GM23338 (cell line): ENCODE measurements around the gene ACSM4. TPM values are rescaled to one million over a fixed set of nuclear protein-coding genes. Genes with fewer than 3 reads are reported as not detected.

Experiments used
- ETS1 ChIP-seq: IDR thresholded peaks from 2 replicates; pipeline ENCODE4 v1.6.1; 2016; ENCODE audit warnings: antibody characterized with exemption
- EZH2phosphoT487 ChIP-seq: fragments of 200-600 bp; sonication (generic); IDR thresholded peaks from one replicate; pipeline ENCODE4 v1.8.1; 2018; ENCODE audit warnings: antibody characterized with exemption; ENCODE audit not compliant: unreplicated experiment
- JUNB ChIP-seq: IDR thresholded peaks from one replicate; pipeline ENCODE4 v1.6.1; 2016; ENCODE audit warnings: antibody characterized with exemption; ENCODE audit not compliant: unreplicated experiment
- STAT1 ChIP-seq: IDR thresholded peaks from one replicate; pipeline ENCODE4 v1.6.1; 2016; ENCODE audit warnings: antibody characterized with exemption; ENCODE audit not compliant: unreplicated experiment
- ZNF462 ChIP-seq: fragments of 250-450 bp; sonication (Bioruptor Pico); IDR thresholded peaks from 2 replicates; pipeline ENCODE4 v1.5.0; 2020; ENCODE audit warnings: mild to moderate bottlenecking, moderate library complexity
- polyA plus RNA-seq: library from polyadenylated mRNA; unstranded; fragments of >200 nt; fragmentation: Nextera tagmentation; extraction: Ambion mirVana; gene quantifications from 2 replicates; pipeline ENCODE4 v1.2.1, GENCODE V29; 2016
- total RNA-seq: library from RNA; depleted of rRNA; stranded (reverse); fragments of >200 nt; shearing (Covaris generic); gene quantifications from 2 replicates; pipeline ENCODE4 v1.2.3, GENCODE V29; 2014
- TF ChIP-seq, protein P1 (sequence below): IDR thresholded peaks from one replicate; pipeline ENCODE4 v1.6.1; 2018; ENCODE audit warnings: antibody characterized with exemption; ENCODE audit not compliant: unreplicated experiment

Gene ACSM4
- total and polyA plus RNA-seq, 2 experiments from 2014 or later = not detected

DNA sequence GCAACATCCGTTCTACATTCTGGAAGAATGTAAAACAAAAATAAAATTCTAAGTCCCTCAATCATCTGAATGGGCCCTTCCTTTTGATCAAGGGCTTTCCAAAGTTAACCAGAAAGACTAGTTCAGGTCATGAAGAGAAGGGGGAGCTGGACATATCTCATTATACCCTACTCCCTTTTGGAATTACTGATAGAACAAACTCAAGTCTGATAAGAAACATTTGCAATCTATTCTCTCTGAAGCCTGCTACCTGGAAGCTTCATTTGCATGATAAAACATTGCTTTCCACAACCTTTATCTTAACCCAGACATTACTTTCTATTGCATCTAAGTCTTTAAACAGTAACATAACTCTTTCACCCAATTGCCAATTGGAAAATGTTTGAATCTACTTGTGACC, 8.3 kb upstream of the ACSM4 start (continued):
- TF ChIP-seq ZNF462 = no peak
- no peak for TF ChIP-seq STAT1
- TF ChIP-seq, protein P1, sequence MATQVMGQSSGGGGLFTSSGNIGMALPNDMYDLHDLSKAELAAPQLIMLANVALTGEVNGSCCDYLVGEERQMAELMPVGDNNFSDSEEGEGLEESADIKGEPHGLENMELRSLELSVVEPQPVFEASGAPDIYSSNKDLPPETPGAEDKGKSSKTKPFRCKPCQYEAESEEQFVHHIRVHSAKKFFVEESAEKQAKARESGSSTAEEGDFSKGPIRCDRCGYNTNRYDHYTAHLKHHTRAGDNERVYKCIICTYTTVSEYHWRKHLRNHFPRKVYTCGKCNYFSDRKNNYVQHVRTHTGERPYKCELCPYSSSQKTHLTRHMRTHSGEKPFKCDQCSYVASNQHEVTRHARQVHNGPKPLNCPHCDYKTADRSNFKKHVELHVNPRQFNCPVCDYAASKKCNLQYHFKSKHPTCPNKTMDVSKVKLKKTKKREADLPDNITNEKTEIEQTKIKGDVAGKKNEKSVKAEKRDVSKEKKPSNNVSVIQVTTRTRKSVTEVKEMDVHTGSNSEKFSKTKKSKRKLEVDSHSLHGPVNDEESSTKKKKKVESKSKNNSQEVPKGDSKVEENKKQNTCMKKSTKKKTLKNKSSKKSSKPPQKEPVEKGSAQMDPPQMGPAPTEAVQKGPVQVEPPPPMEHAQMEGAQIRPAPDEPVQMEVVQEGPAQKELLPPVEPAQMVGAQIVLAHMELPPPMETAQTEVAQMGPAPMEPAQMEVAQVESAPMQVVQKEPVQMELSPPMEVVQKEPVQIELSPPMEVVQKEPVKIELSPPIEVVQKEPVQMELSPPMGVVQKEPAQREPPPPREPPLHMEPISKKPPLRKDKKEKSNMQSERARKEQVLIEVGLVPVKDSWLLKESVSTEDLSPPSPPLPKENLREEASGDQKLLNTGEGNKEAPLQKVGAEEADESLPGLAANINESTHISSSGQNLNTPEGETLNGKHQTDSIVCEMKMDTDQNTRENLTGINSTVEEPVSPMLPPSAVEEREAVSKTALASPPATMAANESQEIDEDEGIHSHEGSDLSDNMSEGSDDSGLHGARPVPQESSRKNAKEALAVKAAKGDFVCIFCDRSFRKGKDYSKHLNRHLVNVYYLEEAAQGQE = no peak
- no peak for TF ChIP-seq EZH2phosphoT487
- no peak for TF ChIP-seq JUNB
- no peak for TF ChIP-seq ETS1
